ENCODE data around the gene PDP2. TPM values are rescaled to one million over a fixed set of nuclear protein-coding genes. Genes with fewer than 3 reads are reported as not detected.

PDP2 gene
- total RNA-seq, 1 experiment from 2014 or later = 23.1 TPM

- Histone ChIP-seq H3T11ph (ENCODE audit: low read length) (no peak overlapping the region), H2AFZ (ENCODE audit: low read length) (no peak overlapping the region), H2BK120ac (ENCODE audit: low read depth, low read length, poor library complexity, severe bottlenecking) (no peak overlapping the region), H4K5ac (ENCODE audit: insufficient read length, low read depth, low read length) (no peak overlapping the region), H3K23ac (ENCODE audit: insufficient read length, low read depth, low read length) (no peak overlapping the region), H3K4me1 (ENCODE audit: insufficient read depth, low read length) (no peaks in the 10 kb centered on the region), H3K4ac (ENCODE audit: low read depth, low read length) (no peak overlapping the region), H3K23me2 (ENCODE audit: insufficient read length, low read depth, low read length, poor library complexity, severe bottlenecking) (peaks cover 5% of the 10 kb centered on the region), H4K8ac (replicated peaks; ENCODE audit: insufficient read length, low read depth, low read length) (no peak overlapping the region), H3K18ac (ENCODE audit: insufficient read length, low read depth, low read length) (peak overlapping the region; percentile 32), H4K91ac (ENCODE audit: insufficient read length, low read depth, low read length) (no peak overlapping the region), H3K9ac (ENCODE audit: extremely low read depth, insufficient read length, low read length) (no peak overlapping the region), H3K27me3 (ENCODE audit: insufficient read depth, low read length) (peaks cover 15% of the 10 kb centered on the region; the same call in 1 of the 2 replicates), H2BK15ac (ENCODE audit: low read depth, low read length) (no peak overlapping the region), H3K56ac (ENCODE audit: insufficient read length, low read depth, low read length) (no peak overlapping the region), H2AK5ac (ENCODE audit: insufficient read length, low read length) (no peak overlapping the region), H3K79me1 (ENCODE audit: insufficient read depth, low read depth, low read length, poor library complexity, severe bottlenecking) (no peaks in the 10 kb centered on the region), H3K27ac (ENCODE audit: insufficient read length, low read depth, low read length) (no peak overlapping the region), H3K79me2 (ENCODE audit: insufficient read depth, low read length) (no peaks in the 10 kb centered on the region), H2BK12ac (ENCODE audit: insufficient read length, low read depth, low read length) (no peak overlapping the region), H2BK5ac (ENCODE audit: insufficient read length, low read length) (no peak overlapping the region), H4K20me1 (ENCODE audit: control insufficient read depth, insufficient read depth, insufficient read length) (no peaks in the 10 kb centered on the region), H3K4me2 (ENCODE audit: insufficient read depth, insufficient read length, low read length) (no peak overlapping the region), H3K14ac (ENCODE audit: insufficient read depth, low read length) (no peak overlapping the region), H3K9me3 (ENCODE audit: control insufficient read depth, low read depth, low read length) (no peaks in the 10 kb centered on the region), H2BK20ac (ENCODE audit: low read depth, low read length, poor library complexity, severe bottlenecking) (no peak overlapping the region)
- Mint-ChIP-seq H3K36me3 (ENCODE audit: insufficient read depth in 1 of 3, low read depth in 3 of 3) (peaks cover 0 to 11% (median under 1%) of the 10 kb centered on the region in 3 experiments; a peak in 4 of 7 replicates), H3K27me3 (ENCODE audit: low read depth) (peaks cover 52% of the 10 kb centered on the region), H3K4me1 (peaks cover 13 to 20% of the 10 kb centered on the region in 2 experiments), H3K27ac (peak overlapping the region in 1 of 3 experiments; percentile 68; a peak in 3 of 7 replicates), H3K9me3 (no peaks in the 10 kb centered on the region; a peak in 1 of 5 replicates), H3K4me3 (no peak overlapping the region)
- no CpG with 5 or more reads among the region's 8 CpGs for WGBS (ENCODE audit: extremely low coverage, insufficient read length, low lambda C conversion rate)
- TF ChIP-seq CTCF (conservative IDR thresholded peaks at IDR 0.05) = no peak
- DNase-seq = no peak
Observed at GRCh38 chr16:66927918-66928649, 47.8 kb downstream of the PDP2 start.
